Fibroblast of skin of scalp (primary cell): ENCODE results near the gene MICALL1.

Source experiments
- DNase-seq: peaks from one replicate; pipeline ENCODE4 v3.0.0-alpha.2; 2013

The MICALL1 gene

DNA sequence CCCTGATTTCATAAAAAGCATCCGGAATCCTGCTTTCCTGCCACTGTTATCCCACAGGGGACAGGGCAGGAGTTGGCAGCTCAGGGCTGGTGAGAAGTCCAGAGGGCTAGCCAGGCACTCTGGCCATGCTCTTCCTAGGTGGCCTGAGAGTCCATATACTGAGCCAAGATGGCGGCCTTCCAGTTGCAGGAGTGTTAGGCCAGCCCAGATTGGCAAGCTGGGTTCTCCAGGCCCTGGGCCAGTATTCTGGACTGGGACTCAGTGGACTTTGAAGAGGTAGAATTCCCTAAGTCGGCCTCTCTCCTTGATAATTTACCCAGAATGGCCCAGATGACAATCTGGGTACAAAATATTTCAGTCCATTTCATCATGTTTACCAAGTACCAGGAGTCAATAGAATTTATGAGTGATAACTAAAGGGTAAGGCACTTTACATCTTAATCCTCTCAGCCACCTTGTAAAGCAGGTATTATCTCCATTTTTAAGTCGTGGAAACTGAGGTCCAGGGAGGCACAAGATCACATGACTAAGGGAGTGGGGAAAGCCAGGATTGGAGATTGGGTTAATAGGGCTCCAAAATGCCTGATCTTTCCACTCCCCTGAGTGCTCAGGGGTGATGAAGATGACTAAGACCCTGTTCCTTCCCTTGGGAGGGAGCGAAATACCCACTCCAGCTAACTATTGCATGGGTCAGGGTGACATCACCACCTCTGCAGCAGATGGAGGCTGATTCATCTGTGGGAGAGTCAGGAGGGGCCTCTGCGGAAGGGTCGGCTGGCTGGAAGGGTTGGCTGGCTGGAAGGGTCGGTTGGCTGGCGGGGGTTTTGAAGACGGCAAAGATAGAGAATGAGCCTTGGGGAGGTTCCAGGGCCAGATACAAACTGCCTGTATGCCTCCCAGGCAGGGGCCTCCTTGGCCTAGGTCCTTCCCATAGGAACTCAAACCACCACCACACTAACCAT is 1.2 kb upstream of the MICALL1 start:
- peak; percentile 100 for DNase-seq

DNA sequence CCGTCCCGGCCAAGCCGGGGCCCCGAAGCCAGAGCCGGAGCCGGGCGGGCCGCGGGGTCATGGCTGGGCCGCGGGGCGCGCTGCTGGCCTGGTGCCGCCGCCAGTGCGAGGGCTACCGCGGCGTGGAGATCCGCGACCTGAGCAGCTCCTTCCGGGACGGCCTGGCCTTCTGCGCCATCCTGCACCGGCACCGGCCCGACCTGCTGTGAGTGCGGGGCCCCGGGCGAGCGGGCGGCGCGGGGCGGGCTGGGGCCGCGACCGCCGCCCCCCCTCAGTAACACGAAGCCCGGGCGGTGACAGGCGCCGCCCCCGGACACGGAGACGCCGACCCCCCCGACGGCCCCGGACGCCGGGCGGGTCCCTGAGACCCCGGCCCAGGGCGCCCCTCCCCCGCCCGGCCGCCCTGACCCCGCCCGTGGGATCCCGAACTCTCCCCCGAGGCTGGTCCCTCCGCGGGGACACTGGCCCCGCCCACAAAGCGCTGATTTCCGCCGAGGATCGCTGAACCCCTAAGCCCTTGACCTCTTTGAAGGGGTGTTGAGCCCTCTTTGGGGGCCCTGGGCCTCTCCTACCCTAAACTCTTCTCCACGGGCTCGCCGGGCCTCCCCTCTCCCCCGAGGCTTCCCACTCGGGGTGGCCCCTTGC is 389 bp downstream of the MICALL1 start:
- no peak for DNase-seq

DNA sequence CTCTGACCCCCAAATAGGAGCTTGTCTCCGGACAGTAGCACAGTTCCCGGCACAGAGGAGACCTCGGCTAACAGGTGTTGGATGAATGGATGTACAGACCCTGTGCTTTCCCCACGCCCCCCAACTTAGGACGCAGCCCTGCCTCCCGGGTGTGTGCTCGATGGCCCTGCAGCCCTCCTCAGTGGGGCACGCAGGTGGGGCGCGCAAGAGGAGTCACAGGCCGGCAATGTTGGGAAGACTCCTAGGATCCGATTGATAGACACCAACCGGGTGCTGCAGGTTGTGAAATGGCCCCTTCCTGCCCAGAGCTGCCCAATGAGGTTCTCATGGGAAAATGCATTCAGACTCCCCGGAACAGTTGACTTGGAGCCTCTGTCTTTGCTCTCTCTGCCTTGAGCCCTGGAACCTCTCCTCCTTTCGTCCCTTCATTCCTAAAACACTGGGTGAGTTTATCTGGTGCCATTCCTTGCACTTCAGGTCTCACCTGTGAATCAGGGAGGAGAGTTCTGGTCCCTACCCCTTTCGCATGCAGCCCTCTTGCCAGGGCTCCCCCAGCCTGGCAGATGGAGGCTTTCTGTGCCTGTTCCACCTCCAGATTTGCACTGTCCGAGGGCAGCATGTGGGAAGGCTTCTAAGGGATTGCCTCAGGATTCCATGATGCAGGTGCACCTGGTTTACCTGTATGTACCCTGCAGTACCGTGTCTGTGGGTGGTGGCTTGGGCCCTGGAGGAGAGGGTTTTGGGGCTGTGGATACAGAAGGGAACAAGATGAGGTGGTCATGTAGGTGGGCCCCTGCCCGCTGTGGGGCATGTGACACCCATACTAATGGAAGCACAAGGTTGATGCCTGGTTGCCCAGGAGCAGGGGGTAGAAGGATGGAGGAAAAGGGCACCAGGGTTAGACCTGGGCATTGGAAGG is 1.2 kb downstream of the MICALL1 start:
- DNase-seq = no peak

DNA sequence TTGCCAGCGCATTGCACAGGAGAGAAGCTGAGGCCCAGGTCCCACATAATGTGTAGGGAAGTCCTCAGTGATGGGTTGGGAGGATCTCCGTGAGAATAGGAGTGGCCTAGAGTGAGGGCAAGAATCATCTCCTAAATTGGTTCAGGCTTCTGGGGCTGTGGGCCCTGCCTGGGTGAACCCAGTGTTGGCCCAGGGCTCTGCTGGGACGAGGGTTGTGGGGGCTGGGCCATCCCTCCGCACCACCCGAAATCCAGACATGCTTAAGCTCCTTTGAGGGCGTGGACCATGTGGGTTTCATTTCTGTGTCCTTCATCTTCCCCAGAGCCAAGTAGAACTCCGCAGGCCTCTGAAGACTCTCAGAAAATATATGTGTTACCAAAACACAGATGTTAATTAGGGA is 3.7 kb downstream of the MICALL1 start:
- peak; percentile 88 for DNase-seq

DNA sequence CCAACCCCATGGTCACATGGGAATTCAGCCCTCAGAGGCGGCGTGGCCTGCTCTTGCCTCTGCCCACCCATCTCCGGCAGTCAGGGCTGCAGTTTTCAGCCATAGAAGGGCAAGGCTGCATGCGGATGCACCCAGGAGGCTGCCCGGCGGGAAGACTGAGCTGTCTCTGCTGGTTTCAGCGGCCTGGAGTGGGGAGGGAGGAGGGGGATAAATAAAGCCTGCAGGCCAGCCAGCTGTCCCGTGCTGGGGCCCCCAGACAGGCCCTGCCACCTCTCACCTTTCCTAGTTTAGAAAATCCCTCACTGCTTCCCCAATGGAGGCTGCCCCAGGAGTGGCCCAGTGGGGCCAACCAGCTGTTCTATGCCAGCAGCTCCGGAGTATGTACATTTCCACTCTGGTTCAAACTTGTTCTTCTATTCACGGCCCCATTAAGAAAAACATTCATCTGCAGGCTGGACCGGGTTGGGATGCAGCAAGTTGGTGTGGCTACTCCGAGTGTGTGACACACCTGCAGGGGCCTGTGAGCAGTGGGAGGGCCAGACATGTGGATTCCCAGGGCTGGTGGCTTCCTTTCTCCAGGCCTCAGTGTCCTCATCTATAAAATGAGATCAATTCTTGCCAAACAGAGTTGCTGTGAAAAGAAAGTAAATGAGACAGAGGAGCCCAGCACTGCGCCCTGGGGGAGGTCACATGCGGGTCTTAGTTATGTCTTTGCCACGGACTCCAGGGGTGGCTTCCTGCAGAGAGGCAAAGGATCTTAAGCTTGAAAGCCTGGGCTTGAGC is 5.0 kb downstream of the MICALL1 start:
- peak; percentile 51 for DNase-seq

DNA sequence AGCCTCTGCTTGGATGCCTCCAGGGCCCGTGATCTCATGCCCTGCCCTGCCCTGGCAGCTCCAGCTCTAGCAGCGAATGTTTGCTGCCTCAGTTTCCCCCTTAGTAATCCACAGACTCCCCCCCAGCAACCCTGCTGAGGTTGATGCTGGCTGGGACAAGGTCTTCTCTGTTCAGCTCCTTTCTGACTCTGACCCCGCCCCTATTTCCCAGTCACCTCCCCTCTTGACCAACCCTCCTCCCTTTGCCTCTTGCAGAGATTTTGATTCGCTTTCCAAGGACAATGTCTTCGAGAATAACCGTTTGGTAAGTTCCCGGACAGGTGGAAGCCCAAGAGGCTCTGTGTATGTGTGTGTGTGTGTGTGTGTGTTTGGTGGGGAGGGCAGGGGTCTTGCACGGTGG is 5.6 kb downstream of the MICALL1 start:
- DNase-seq = no peak

DNA sequence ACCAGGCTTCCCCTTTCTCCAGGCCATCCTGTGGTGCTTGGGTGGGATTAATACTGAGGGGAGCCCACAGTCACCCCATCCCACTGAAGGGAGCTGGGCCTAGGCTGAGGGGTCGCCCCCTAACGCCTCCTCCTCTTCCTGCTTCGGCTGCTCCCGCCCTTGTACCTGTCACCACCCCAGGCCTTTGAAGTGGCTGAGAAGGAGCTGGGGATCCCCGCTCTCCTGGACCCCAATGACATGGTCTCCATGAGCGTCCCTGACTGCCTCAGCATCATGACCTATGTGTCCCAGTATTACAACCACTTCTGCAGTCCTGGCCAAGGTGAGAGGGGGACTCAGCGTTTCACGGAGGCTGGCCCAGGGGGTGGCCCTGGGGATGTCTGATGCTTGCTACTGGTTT is 6.1 kb downstream of the MICALL1 start:
- no peak for DNase-seq

DNA sequence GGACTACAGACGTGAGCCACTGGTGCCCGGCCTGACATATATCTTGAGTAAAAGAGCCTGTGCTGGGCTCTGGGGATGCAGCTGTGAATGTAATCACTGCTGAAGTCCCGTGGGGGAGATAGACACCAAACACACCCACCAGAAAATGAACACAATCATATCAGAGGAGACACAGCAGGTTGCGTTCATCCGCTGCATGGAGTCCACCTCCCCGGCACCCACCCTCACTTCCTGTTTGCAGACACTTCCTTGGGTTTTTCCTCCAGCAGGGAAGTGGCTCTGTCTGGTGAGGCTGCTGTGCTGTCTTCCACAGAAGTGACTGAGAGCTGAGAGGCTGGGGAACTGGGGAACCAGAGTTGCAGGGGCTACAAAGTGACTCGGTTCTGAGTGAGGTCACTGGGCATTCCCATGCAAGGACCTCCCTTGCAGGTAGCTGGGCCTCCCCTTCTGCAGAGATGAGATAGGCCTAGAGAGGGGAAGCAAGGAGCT is 7.2 kb downstream of the MICALL1 start:
- no peak for DNase-seq

DNA sequence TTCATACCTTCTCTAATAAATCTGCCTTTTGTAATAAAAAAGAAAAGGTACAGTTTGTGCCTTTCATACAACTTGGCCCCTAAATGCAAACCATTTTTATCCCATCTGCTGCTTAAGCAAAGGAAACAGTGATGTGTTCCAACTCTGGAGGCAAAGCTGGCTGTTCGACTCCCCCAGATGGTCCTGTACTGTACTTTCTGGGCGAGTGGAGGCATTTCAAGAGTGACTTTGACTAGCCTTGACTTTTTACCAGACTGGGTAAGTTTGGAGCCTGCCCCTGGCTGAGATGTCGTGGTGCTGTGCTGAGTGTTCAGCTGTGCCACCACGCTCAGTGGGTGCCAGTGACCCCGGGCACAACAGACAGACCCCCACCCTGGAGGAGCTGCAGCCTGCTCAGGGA is 10.2 kb downstream of the MICALL1 start:
- no peak for DNase-seq

DNA sequence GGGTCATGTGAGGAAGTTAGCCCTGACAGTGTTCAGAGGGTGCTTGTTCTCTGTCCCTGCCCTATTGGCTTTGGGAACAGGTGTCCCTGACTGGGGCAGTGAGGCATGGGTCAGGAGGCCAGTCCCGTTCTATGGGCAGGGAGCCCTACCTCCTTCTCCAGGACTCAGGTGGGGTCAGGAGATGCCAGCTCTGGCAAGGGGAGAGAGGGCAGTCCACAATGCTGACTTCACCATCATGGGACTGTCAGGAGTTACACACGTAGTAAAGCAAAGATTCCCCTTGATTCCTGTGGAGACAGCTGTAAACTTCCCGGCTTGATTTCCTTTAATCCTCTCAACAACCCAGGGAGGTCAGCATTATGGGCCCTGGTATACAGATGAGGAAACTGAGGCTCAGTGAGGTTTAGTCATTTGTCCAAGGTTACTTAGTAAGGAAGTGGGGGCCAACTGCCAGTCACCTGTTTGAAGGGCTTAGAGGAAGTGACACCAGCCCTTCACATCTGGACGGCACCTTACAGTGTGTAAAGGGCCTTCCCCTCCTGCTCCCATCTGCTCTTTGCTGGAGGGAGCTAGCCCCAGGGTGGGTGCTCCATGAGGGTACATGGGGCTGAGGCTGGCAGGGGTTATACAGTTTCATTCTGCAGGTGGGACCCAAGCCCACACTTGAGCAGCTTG is 11.9 kb downstream of the MICALL1 start:
- no peak for DNase-seq

DNA sequence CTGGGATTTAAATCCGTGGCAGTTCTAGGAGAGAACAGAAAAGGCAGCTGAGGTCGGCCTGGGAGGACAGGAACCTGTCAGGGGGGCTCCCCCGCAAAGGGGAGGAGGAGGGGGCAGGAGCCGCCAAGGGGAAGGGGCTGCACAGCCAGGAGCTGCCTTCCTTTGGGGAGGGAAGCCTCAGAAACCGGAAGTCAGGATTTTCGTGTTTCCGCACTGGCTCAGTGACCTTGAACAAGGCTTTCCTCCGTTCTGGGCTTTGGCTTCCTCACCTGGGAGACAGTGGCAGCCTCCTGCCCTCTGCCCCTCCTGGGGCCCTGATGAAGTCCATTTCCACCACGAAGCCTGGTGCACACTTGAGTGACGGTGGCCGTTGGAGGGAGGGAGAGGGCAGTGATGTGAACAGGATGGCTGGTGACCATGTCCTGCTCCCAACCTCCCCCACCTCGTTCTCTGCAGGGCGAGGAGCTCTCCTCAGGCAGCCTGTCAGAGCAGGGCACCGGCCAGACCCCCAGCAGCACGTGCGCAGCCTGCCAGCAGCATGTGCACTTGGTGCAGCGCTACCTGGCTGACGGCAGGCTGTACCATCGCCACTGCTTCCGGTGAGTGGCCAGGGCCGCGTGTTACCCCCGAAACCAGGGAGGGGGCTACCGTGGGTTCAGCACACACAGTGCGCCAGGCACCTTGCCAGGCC is 12.6 kb downstream of the MICALL1 start:
- DNase-seq = no peak

DNA sequence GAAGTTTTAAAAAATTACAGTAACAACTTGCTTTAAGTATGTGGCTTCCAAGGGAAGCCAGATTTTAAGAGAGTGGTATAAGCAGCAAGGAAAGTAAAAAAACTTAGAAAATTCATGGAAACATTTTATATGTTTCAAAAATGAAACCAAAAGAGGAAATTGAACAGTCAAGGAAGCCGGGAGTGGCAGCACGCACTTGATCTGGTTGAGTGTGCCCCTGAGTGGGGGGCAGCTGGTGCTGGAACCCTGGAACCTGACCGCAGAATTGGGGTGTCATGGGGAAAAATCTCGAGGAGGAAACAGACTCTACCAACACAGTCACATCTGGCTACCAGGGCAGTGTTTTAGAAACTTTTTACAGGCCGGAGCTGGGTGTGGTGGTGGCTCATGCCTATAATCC is 14.0 kb downstream of the MICALL1 start:
- no peak for DNase-seq

DNA sequence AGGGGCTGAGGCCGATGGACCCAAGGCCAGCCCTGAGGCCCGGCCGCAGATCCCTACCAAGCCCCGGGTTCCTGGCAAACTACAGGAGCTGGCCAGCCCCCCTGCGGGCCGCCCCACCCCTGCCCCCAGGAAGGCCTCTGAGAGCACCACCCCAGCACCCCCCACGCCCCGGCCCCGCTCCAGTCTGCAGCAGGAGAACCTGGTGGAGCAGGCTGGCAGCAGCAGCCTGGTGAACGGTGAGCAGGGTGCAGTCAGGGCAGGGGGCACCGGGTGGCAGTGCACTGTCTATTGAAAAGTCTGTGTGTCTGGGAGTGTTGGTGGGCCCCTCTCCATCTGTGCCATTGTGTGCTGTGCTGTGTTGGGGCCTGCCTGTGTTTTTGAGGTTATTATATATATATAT is 16.1 kb downstream of the MICALL1 start:
- DNase-seq = no peak

DNA sequence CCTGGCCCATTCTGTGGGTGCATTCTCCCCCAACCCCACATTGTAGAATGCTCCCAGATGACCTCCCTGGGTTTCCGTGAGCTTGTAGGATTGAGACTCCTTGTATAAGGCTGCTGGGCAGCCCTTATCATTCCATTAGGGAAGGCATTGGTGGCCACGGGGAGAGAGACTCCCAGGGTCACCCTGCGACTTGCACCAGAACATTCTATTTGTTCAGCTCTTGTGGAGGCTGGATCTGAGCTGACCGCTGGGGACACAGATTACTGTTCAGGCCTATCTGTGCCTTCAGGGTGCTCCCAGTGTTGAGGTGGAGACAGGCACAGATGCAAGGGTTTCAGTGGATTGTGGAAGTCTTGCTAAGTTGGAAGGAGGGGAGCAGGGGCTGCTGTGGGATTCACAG is 17.8 kb downstream of the MICALL1 start:
- DNase-seq = no peak

DNA sequence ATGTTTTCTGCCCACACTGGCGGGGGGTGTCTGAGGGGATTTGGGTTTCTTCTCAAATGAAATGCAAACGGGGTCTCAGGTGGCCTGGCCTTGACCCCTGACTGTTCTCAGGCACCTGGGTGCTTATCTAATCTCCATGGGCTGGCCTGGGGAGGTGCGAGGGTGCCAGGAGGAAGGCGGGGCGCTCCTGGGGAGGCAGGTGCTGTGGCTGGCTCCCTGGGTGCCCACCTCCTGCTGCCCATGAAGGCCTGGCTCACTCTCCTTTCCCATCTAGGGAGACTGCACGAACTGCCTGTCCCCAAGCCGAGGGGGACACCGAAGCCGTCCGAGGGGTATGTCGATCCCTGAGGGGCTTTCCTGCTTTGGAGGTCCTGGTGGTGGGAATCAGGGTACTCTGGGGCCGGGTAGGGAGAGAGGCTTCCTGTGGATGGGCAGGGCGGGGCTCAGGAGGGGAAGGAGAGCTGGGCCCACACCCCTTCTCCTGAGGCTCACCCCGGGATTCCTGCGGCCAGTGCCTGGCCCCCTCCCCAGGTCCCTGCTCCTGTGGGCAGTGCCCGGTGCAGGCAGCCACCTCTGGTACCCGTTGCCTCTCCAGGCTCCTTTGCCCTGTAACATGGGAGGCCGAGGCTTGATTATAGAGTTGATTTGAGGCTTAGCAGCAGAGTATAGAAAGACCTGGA is 18.4 kb downstream of the MICALL1 start:
- DNase-seq = no peak

DNA sequence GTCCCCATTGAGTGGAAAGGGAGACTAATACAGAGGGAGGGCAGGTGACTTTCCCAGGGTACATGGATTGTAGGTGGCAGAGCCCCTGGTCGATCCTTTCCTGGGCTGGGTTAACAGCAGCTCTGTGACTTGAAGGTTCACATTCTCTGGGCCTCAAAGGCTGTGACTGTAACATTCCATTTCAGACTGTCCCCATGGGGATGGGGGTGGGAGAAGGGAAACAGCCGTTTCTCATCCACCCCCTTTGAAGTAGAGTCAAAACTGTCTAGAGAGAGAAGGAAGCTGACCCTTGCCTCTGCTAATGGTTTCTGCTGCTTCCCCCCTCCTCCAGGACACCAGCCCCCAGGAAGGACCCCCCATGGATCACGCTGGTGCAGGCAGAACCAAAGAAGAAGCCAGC is 19.2 kb downstream of the MICALL1 start:
- peak; percentile 27 for DNase-seq

DNA sequence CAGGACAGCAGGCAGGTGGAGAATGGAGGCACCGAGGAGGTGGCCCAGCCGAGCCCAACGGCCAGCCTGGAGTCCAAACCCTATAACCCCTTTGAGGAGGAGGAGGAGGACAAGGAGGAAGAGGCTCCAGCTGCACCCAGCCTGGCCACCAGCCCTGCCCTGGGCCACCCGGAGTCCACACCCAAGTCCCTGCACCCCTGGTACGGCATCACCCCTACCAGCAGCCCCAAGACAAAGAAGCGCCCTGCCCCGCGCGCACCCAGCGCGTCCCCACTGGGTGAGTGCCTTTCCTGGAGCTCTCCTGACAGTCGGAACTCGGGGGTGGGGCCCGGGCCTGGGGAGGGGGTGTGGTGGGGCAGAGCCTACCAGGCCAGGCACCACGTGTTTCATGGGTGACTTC is 19.7 kb downstream of the MICALL1 start:
- DNase-seq = no peak

DNA sequence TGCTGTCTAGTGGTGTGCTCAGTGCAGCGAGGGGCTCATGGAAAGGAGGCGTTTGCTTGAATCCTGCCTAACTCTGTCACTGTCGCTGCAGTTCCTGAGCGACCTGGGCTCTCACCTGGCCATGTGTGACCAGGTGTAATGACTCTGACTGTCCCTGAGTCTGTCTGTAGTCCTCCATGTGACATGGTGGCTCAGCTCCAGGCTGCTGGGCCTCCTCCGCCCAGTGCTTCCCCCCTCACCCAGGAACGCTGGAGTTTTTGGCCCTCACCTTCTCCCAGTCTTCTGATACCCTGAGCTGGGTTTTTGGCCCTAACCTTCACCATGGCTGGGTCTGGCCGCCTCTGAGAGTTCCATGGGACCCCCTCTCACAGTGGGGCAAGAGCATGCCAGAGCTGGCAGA is 20.3 kb downstream of the MICALL1 start:
- DNase-seq = no peak

DNA sequence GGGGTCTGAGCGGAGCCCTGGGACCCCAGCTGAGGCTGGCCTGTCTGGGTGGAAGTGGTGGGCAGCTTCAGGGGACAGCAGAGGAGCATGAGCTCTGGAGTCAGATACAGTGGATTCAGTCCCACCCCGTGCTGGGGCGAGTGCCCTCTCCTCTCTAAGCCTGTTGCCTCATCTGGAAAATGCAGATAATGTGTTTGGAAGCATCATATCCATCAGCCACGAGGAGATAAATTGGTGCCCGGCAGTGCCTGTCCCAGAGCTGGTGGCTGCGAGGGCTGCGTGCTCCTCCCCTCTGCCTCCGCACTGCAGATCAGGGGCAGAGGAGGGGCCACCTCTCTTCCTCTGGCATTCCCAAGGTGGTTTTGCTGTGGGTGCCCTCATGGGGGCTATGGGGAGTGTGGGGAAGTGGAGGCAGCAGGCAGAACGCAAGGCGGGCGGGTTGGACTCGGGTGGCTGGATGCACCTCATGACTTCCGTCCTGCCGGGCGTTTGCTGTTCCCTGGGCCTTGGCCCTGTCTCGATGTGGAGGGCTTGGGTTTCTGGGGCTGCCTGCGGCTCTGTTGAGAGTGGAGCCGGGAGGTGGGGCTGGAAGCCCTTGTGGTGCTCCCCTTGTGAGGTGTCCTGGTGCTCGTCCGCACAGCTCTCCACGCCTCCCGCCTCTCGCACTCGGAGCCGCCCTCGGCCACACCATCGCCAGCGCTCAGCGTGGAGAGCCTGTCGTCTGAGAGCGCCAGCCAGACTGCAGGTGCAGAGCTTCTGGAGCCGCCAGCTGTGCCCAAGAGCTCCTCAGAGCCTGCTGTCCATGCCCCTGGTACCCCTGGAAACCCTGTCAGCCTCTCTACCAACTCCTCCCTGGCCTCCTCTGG is 20.9 kb downstream of the MICALL1 start:
- no peak for DNase-seq
